ENCODE data around the gene CLCNKB. TPM values are rescaled to one million over a fixed set of nuclear protein-coding genes. Genes with fewer than 3 reads are reported as not detected.
"Not testable (repeated sequence)": the region's sequence is repeated elsewhere in the genome, so short reads cannot be mapped to it uniquely, and the experiment has no call there.

Gene CLCNKB
- total RNA-seq, 1 donor from 2014 or later = 0.18 TPM

DNA sequence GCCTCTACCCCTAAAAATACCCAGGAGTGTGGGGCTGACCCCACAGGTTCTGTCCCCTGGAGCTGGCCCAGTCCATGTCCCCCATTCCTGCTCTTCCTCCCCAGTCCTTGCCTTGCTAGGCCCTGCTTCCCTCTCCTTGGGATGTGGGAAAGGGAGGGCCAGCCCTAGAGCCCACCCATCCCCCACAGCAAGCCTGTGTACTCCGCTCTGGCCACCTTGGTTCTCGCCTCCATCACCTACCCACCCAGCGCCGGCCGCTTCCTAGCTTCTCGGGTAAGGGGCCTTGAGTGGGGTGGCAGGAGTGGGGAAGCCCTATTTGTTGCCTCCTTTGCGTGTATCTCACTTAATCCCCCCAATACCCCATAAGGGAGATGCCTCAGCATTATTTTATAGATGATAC, 6.7 kb downstream of the CLCNKB start:
- Histone ChIP-seq H3K4me3 (no peak overlapping the region), H3K4me1 (peaks cover 8% of the 10 kb centered on the region), H3K27me3 (ENCODE audit: low read depth) (peaks cover 6% of the 10 kb centered on the region), H3K9me3 (no peaks in the 10 kb centered on the region), H3K27ac (no peak overlapping the region), H3K36me3 (no peaks in the 10 kb centered on the region)
- intact Hi-C loops (cut with DNase I) = no loop called here
- TF ChIP-seq, protein P1, sequence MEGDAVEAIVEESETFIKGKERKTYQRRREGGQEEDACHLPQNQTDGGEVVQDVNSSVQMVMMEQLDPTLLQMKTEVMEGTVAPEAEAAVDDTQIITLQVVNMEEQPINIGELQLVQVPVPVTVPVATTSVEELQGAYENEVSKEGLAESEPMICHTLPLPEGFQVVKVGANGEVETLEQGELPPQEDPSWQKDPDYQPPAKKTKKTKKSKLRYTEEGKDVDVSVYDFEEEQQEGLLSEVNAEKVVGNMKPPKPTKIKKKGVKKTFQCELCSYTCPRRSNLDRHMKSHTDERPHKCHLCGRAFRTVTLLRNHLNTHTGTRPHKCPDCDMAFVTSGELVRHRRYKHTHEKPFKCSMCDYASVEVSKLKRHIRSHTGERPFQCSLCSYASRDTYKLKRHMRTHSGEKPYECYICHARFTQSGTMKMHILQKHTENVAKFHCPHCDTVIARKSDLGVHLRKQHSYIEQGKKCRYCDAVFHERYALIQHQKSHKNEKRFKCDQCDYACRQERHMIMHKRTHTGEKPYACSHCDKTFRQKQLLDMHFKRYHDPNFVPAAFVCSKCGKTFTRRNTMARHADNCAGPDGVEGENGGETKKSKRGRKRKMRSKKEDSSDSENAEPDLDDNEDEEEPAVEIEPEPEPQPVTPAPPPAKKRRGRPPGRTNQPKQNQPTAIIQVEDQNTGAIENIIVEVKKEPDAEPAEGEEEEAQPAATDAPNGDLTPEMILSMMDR (IDR thresholded peaks at IDR 0.05) = no peak
- DNase-seq = no peak
- ATAC-seq = no peak

GRCh38 chr1:16051039-16051438, 7.5 kb downstream of the CLCNKB start:
- ATAC-seq = no peak
- intact Hi-C loops (cut with DNase I) = no loop called here

GRCh38 chr1:16051949-16052348, 8.4 kb downstream of the CLCNKB start:
- H3K36me3 ChIP-seq; H3K4me3 ChIP-seq; H3K27ac ChIP-seq; H3K4me1 ChIP-seq; DNase-seq; intact Hi-C loops (cut with DNase I); ATAC-seq; H3K9me3 ChIP-seq; H3K27me3 ChIP-seq (ENCODE audit: low read depth): not testable (repeated sequence)

More at GRCh38 chr1:16051039-16051438, 7.5 kb downstream of the CLCNKB start:
- Histone ChIP-seq H3K27ac (no peak overlapping the region), H3K36me3 (no peaks in the 10 kb centered on the region), H3K4me1 (peaks cover 8% of the 10 kb centered on the region), H3K27me3 (ENCODE audit: low read depth) (peaks cover 6% of the 10 kb centered on the region), H3K9me3 (no peaks in the 10 kb centered on the region), H3K4me3 (no peak overlapping the region)
- TF ChIP-seq, protein P1 (IDR thresholded peaks at IDR 0.05) = no peak
- no peak for DNase-seq

DNA sequence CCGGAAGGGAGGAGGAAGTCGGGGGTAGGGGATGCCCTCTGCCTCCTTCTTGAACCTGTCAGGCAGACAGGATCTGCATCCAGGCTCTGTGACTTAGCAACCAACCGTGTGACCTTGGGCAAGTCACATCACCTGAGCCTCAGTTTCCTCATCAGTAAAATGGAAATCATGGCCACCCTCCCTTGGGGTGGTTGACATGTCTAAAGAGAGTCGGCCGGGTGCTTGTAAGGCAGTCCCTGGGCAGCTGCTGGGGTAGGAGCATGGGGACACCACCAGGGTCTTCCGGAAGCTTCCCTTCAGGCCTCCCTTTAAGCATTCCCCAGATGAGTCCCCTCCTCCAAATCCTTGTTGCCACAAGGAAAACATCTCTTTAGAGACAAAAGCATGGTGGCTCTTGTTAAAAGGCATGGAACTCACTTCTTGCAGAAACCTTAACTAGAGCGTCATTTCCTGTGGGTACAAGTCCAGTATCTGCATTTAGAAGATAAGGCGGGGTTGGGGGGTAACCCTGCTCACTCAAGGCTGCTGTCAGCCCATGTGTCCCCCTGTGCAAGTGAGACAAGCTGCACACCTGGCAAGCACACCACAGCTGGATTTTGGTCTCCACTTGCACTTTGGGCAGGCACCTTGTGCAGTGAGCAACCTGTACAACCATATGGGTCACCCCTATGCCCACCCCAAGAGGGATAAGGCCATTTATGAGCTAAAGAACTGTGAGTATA, 10.4 kb downstream of the CLCNKB start:
- ATAC-seq (no peak), DNase-seq (no peak)
- Histone ChIP-seq H3K9me3 (no peaks in the 10 kb centered on the region), H3K4me1 (peaks cover 2% of the 10 kb centered on the region), H3K4me3 (no peak overlapping the region), H3K36me3 (no peaks in the 10 kb centered on the region), H3K27me3 (ENCODE audit: low read depth) (peaks cover 3% of the 10 kb centered on the region), H3K27ac (no peak overlapping the region)
- TF ChIP-seq, protein P1 (IDR thresholded peaks at IDR 0.05) = no peak
- intact Hi-C loops (cut with DNase I) = no loop called here

DNA sequence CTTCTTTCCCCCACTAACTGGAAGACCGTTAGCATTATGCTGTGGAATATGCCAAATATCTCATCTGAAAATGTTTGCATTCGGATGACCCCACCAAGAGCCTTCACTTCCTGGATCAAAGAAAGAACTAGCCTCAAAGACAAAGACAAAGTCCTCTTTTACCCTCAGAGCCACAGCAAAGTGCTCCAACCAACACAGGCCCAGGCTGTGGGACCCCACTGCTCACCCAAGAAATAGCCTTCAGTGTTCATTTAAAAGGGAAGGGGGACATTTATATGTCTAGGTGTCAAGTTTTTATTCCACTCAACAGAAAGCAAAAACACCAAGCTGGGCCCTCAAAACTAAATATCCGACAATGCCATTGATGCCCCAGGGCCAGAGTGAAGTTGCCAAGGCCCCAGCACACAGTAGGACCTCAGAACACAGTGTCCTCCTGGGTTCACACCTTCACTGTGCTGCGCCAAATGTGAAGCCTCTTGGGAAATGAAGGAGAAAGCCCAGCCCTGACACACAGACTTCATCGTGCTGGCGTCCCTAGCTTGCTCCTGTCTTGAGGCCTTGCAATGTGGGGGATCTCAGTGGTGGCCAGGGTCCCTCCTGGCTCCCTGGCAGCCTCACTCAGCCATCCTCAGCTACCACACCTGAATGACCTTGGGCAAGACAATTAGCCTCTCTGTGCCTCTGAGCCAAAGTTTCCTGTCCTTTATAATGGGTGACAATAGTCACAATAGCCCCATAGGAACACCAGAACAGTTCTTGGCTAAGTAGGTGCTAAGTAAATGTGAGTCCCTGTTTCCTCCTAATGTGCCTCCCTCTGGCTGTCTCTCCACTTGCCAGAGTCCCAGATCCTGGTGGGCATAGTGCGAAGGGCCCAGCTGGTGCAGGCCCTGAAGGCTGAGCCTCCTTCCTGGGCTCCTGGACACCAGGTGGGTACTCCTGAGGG, 11.3 kb downstream of the CLCNKB start:
- Histone ChIP-seq H3K27ac (no peak overlapping the region), H3K27me3 (ENCODE audit: low read depth) (no peaks in the 10 kb centered on the region), H3K36me3 (no peaks in the 10 kb centered on the region), H3K4me1 (no peaks in the 10 kb centered on the region), H3K9me3 (no peaks in the 10 kb centered on the region), H3K4me3 (no peak overlapping the region)
- TF ChIP-seq, protein P1 (IDR thresholded peaks at IDR 0.05) = no peak
- ATAC-seq (no peak), DNase-seq (no peak)
- intact Hi-C loops (cut with DNase I) = no loop called here
